ENCODE results near the gene IGLL5.

The IGLL5 gene

DNA sequence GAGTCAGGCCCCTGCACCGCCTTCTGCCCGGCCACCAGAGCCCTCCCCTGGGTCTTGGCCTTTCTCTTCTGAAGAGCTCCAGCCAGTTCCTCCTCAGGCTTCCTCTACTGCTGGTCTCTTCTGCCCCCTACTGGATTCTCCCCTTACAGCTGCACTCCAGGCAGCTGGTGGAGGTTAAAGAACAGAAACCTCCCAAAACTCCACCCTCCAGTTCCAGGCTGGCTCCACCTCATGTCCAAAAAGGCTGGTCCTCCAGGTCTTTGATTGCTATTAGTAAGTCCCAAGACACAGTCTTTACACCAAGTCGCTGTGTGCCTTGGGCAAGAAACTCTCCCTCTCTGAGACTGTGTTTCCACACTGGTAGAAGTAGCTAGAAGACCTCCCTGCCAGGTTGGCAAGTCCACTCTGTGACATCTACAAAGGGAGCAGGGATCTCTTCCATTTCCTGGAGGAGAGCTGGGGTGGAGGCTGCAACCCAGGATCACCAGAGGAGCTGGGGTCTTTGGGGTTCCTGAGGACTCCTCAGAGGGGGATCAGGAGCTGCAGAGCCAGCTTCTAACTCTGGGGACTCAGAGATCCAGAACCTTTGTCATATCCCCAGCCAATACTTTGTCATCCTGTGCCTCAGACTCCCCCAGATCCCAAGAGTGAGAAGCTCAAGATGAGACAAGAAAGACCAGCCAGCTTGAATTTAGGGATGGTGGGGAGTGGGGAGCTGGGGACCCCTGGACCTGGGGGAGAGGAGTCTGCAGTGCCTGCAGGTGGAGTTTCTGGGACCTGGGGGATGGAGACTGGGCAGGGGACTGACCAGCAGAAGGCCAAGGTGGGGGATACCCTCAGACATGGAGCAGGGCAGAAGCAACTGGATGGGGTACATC lies 3.4 kb upstream of the IGLL5 start:
- no peaks in the 10 kb centered on the region for H3K4me1 ChIP-seq
- H3K79me2 ChIP-seq = no peaks in the 10 kb centered on the region
- no peaks in the 10 kb centered on the region for H3K27me3 ChIP-seq (ENCODE audit: control insufficient read depth, insufficient read depth, low read length)
- H3K9me3 ChIP-seq (ENCODE audit: control insufficient read depth, low read length) = no peaks in the 10 kb centered on the region
- H3K4me3 ChIP-seq (ENCODE audit: low read depth, low read length) = no peak overlapping the region
- H3K4me2 ChIP-seq (ENCODE audit: low read length) = no peak overlapping the region
- no peaks in the 10 kb centered on the region for H3K36me3 ChIP-seq (ENCODE audit: control insufficient read depth, insufficient read depth, low read length)
- H2AFZ ChIP-seq = no peak overlapping the region
- H3K27ac ChIP-seq = no peak overlapping the region
- no peak overlapping the region for H3K9ac ChIP-seq
- TF ChIP-seq, protein P1, sequence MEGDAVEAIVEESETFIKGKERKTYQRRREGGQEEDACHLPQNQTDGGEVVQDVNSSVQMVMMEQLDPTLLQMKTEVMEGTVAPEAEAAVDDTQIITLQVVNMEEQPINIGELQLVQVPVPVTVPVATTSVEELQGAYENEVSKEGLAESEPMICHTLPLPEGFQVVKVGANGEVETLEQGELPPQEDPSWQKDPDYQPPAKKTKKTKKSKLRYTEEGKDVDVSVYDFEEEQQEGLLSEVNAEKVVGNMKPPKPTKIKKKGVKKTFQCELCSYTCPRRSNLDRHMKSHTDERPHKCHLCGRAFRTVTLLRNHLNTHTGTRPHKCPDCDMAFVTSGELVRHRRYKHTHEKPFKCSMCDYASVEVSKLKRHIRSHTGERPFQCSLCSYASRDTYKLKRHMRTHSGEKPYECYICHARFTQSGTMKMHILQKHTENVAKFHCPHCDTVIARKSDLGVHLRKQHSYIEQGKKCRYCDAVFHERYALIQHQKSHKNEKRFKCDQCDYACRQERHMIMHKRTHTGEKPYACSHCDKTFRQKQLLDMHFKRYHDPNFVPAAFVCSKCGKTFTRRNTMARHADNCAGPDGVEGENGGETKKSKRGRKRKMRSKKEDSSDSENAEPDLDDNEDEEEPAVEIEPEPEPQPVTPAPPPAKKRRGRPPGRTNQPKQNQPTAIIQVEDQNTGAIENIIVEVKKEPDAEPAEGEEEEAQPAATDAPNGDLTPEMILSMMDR (IDR thresholded peaks at IDR 0.05) = no peak

DNA sequence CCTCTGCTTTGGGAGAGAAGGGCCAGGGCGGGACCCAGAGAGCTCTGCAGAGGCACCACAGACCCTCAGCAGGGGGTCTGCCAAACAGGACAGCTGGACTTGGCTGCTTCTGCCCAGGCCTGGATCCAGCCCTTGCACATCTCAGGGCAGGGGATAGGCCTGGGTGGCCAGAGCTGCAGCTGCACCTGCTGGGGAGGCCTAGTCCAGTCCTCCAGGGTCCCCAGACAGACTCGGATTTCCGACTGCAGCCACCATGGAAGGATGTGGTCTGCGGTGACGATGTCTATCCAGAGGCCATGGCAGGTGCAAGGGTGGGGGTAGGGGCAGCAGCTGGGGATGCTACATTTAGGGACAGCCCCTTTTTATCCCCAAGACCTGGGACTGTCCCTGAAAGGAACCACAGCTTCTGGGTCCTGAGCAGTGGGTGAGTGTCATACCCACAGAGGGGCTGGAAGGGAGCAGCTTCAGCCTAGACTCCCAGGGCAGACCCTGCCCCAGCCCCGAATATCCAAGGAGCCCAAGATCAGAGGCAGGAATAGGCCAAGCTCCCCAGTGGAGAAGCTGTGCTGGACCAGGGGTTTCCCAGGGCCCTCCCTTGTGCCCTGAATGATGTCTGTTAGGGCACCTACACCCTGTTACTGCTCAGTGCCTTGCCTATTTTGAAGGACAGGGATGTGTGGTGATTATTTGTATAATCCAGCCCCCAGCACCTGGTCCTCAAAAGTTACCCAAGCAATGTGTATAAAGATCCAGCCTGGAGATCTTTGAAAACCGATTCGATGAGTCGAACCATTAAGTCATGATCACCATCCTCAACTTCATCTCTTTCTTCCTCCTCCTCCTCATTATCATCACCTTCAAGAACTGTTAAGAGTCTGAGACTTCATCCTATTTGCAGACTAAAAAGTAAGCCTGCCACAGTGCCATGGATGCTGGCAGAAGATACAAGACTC lies 2.5 kb upstream of the IGLL5 start:
- Histone ChIP-seq H3K4me2 (ENCODE audit: low read length) (no peak overlapping the region), H3K79me2 (no peaks in the 10 kb centered on the region), H3K4me3 (ENCODE audit: low read depth, low read length) (no peak overlapping the region), H3K9me3 (ENCODE audit: control insufficient read depth, low read length) (no peaks in the 10 kb centered on the region), H3K4me1 (no peaks in the 10 kb centered on the region), H2AFZ (no peak overlapping the region), H3K27ac (no peak overlapping the region), H3K27me3 (ENCODE audit: control insufficient read depth, insufficient read depth, low read length) (no peaks in the 10 kb centered on the region), H3K36me3 (ENCODE audit: control insufficient read depth, insufficient read depth, low read length) (no peaks in the 10 kb centered on the region), H3K9ac (no peak overlapping the region)
- TF ChIP-seq, protein P1 (IDR thresholded peaks at IDR 0.05) = no peak

DNA sequence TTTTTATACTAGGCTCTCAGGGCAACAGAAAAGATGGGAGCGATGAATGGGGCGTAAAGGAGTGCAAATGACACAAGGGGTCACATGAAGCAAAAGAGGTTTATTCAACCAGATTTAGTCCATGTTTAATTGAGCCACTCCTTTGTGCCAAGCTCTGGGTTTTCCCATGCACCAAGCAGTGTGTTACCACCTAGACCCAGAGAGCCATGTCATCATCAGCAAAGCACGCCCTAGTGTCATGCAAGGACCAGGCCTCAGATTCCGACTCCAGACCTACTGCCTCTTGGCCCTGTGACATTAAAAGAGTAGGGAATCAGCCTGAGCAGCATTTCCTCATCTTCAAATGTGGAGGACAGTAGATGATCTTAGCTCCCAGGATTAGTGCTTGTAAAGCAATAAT lies 1.1 kb upstream of the IGLL5 start:
- Histone ChIP-seq H3K27me3 (ENCODE audit: control insufficient read depth, insufficient read depth, low read length) (no peaks in the 10 kb centered on the region), H3K4me3 (ENCODE audit: low read depth, low read length) (no peak overlapping the region), H3K4me1 (no peaks in the 10 kb centered on the region), H2AFZ (no peak overlapping the region), H3K27ac (no peak overlapping the region), H3K4me2 (ENCODE audit: low read length) (no peak overlapping the region), H3K9ac (no peak overlapping the region), H3K9me3 (ENCODE audit: control insufficient read depth, low read length) (no peaks in the 10 kb centered on the region), H3K79me2 (no peaks in the 10 kb centered on the region), H3K36me3 (ENCODE audit: control insufficient read depth, insufficient read depth, low read length) (no peaks in the 10 kb centered on the region)
- TF ChIP-seq, protein P1 (IDR thresholded peaks at IDR 0.05) = no peak

DNA sequence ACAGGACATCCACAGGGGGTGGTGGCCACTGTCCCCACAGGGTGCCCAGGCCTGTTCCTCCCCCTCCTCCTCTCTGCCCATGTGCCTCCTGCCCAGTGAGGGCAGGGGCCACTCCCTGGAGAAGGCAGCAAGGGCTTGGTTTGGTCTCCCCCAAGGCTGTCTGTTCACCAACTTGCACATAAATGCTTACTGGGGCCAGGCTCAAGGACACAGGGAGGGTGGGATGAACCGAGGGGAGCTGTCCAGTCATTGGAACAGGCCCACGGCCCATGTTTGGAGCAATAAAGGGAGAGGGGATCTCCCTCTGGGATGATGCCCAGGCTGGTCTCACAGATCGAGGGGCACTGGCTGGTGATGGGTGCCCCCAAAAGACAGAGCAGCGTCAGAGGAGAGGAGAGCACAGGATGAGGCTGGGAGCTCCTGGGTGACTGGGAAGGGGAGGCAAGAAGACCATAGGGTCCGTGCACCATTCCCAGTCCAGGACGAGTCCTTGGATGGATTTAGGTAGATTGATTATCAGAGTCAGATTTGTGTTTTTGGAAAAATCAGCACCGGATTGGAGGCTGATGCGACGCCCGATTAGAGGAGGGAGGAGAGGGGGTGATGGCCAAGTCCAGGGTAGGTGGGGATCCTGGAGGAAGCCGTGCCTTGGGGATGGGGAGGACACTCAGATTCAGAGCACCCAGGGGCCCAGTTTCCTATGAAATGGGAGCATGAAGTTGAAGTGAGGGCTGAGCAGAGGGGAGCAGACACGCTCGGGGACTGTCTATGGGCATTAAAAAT lies 1.1 kb downstream of the IGLL5 start:
- Histone ChIP-seq H3K27ac (no peak overlapping the region), H3K79me2 (no peaks in the 10 kb centered on the region), H3K4me2 (ENCODE audit: low read length) (no peak overlapping the region), H3K9ac (no peak overlapping the region), H3K4me3 (ENCODE audit: low read depth, low read length) (no peak overlapping the region), H3K9me3 (ENCODE audit: control insufficient read depth, low read length) (no peaks in the 10 kb centered on the region), H3K4me1 (no peaks in the 10 kb centered on the region), H3K27me3 (ENCODE audit: control insufficient read depth, insufficient read depth, low read length) (no peaks in the 10 kb centered on the region), H2AFZ (no peak overlapping the region), H3K36me3 (ENCODE audit: control insufficient read depth, insufficient read depth, low read length) (no peaks in the 10 kb centered on the region)
- TF ChIP-seq, protein P1 (IDR thresholded peaks at IDR 0.05) = no peak

Data from parathyroid adenoma (tissue), 2 donors.